ENCODE measurements around the gene SHISAL1.

The SHISAL1 gene

DNA sequence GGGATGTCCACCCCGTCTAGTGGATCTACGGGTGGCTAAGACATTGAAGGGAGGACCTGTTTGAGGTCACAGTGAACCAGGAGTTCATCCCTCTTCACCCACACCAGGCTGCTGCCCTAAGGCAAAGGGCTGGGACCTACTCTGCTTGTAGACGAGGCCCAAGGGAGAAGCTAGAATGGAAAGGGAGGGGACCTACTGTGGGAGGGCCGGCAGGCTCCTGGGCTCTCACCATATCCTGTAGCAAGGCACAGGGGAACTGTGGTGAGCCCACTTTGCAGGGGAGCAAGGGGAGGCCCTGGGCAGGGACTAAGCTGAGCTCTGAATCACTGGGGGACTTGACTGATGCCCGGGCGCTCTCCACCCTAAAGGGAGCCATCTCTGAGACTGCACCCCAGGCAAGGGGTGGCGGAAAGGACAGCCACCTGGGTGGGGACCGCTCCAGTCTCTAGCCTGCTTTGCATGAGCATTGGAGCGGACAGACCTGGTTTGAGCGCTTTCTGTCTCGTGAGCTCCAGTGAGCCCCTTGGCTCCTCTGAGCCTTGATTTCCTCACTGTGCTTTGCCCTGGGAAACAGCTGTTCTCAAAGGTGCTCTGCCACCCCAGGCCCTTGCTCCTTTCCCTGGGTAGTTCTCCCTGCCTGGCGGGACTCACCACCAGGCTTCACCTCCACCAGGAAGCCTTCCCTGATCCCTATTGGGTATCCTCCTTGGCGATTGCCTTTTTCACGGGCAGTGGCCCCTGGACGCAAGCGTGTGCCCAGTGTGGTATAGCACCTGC, 107.8 kb downstream of the SHISAL1 start:
- no peak for DNase-seq

DNA sequence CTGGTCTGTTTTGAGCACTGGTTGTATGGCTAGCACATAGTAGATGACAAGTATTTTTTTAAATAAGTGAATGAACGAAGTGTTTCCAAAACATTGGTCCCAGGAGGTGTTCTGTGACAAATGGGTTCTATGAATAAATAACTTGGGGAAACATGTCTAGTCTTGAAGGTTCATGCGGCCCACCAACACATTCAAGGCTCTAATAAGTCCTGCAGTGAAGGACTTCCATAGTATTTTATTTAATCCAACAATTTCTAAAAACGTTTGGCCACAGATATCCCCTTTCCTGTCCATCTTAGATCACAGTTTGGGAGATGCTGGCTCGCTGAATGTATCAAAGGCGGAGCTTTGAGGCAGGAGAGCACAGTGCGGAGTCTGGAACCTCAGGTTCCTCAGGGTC, 109.5 kb downstream of the SHISAL1 start:
- DNase-seq = no peak

DNA sequence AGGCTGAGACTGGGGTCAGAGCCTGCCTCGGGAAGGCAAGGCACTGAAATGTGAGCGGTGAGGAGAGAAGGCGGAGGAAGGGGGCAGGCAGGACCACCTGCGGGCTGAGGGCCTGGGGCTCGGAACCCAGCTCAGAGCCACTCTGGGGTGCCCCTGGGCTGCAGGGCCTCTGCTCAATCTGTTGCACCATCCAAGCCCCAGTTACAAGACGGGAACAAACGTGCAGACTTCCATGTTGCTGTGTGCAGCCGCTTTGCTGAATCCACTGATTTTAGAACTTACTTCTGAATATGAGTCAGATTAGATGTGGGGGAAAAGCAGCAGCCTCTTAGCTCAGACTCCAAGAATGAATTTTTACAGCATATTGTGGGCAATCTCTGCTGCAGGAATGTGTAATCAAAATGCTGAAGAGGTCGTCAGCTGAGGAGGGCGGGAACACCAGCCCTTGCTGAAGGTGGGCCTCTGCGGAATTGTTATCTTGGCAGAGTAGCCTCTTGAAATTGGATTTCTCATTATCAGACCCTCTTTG, 110.4 kb downstream of the SHISAL1 start:
- no peak for DNase-seq

DNA sequence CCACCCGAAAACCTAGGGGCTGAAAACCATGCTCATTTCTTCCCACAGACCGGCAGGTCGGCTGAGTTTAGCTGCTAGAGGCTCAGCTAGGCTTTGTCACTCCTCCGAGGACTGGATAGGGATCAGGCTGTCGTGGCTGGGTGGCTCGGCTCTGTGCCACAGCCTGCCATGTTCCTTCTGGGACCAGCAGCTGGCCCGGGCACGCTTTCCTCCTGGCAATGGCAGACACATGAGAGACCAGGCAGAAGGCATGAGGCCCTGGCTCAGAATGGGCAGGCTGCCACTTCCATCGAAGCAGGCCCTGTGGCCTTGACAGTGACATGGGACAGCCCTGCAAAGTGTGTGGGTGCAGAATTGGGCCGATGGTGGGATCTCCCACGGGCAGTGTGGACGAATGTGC, 111.1 kb downstream of the SHISAL1 start:
- no peak for DNase-seq

DNA sequence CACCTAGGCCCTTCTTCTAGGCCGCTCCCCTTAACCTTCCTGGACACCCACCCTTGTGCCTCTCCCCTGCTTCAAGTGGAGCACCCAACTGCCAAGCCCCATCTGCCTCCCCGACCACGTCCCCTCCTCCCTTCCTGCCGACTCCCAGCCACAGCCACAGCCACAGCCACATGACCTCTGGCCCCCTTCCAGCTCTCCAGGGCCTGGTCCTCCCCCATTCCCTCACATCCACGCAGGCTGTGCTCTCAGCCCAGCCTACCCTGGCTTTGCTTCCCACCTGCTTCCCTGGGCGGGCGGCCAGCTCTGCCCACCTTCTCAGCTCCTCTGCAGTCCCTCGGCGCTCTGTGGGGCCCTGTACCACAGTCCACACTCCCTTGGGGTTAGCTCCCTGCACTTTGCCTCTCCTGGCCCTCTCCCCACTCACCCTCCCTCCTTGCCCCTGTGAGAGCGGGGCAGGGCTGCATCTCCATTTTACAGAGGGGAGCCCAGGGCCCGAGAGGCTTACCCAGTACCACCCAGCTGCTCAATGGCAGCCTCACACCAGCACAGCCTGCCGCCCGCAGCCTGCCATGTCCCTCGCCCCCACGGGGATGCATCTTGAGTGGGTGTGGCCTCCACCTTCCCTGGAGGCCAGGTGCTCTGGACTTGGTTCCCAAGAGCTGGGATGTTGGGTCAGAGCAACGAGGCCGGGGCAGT, 111.7 kb downstream of the SHISAL1 start:
- no peak for DNase-seq

DNA sequence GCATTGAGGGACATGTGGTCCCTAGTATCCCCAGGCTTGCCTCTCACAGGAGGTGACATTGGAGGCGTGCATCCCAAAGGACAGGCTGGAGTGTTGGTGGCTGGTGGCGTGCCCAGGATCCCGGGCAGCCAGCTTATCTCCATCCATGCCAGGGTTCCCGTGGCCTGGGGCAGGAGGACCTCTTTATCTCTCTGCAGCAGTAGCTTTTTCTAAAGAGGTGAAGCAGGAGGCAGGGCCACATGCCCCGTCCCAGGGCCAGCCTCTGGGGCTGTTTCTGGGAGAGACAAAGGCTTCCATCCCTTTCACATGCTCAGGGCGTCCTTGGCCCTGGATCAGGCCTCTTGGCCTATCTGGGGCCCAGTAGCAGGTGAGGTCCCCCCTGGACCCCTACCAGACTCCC, 112.3 kb downstream of the SHISAL1 start:
- DNase-seq = no peak

DNA sequence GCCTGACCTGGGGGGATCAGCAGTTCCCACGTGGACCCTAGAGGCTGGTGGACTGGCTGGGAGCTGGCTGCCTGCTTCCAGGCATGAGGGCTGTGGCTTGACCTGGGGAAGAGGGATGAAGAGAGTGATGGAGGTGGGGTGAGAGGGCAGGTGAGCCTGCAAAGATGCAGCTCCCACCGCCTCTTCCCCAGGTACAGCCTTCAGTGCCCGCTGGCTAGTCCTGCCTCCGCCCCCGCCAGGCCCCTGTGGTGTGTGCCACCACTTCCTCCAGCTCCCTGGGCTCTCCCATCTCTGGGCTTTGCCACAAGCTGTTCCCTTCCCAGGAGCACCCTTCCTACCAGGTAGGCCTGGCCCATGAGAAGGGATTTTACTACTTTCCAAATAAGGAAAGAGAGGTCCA, 112.9 kb downstream of the SHISAL1 start:
- no peak for DNase-seq

DNA sequence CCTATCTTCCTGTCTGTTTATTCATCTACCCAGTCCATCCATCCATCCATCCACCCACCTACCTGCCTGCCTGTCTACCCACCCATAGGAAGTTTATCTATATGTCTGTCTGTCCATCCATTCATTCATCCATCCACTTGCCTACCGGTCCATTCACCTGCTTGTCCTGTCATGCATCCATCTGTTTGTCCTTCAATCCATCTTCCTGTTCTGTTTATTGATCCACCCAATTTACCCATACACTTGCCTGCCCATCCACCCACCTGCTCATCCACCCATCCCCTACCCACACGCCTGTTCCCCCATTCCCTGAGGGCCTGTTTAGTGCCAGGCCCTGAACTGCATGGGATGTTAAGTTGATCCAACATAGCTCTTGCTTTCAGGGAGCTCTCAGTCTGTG, 113.6 kb downstream of the SHISAL1 start:
- no peak for DNase-seq

DNA sequence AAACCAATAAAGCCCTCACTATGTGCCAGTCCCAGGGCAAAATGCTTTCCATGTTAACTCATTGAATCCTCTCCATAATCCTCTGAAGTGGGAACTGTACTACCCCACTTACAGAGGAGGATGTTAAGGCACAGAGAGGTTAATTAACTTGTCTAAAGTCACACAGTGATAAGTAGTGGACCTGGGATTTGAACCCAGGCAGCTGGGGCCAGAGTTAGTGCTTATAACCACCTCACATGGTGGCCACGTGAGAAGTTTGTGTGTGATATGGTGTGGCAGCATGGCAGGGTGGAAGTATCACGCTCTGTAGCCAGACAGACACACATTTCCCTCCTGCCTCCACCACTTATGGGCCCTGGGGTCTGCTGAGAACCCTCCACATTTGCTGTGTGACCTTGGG, 115.5 kb downstream of the SHISAL1 start:
- no peak for DNase-seq

DNA sequence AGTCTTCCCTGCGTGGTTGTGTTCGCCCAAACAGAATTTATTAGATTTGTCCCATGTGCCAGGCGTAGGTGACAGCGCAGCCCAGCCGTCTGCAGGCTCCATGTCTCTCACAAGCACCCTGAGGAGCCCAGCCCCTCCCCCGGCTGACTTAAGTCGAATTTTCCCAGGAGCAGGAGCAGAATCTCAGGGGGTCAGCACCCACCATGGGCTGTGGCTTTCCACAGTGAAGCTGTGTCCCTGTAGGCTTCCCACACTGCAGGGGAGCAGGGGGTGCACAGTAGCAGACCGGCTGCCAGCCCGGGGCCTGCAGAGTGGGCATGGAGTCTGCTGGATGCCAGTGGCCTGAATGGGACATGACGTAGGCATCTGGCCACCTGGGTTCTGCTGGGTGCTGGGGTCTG, 116.0 kb downstream of the SHISAL1 start:
- no peak for DNase-seq

DNA sequence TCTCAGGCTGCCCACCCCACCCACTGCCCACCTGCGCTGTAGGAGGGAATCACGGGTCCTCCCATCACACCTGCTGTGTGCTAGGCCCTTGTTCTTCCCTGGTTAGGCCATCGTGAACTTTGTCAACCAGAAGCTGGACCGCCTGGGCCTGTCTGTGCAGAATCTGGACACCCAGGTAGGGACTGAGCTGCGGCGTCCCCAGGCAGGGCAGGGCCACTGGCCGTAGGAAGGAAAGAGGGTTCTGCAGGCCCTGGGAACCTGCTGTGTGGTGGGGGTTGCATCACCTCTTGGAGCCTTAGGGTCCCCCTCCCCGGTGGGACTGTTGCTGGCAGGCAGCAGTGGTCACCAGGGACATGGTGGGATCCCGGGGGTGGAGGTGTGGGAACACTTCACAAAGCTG, 116.5 kb downstream of the SHISAL1 start:
- DNase-seq = no peak

DNA sequence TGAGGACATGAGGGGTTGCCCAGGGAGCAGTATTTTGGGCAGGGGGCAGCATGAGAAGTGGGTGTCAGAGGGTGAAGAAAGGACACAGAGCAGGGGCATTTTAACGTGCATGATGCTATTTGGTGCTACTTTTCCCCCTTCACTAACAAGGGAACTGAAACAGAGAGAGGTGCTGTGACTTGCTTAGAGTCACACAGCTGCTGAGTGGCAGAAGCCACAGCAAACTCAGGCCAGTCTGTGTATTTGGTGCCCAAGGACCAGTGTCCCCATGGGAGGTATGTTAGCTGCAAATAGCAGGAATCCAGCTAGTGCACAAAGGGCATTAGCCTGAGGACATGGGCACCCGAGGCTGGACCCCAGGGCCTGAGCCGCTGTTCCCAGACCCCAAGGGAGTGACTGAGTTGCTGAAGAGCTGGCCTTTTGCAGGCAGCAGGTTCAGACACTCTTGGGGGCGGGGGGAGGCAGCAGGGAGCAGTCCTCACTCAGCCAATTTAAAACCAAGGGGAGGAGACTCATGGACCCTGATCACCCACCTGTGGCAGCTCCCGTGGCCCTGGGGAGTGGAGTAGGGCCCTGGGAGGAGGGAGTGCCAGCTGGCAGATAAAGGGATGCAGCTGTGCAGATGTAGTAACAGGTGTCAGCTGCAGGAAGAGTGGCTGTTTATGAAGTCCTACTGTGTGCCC, 117.4 kb downstream of the SHISAL1 start:
- DNase-seq = no peak

DNA sequence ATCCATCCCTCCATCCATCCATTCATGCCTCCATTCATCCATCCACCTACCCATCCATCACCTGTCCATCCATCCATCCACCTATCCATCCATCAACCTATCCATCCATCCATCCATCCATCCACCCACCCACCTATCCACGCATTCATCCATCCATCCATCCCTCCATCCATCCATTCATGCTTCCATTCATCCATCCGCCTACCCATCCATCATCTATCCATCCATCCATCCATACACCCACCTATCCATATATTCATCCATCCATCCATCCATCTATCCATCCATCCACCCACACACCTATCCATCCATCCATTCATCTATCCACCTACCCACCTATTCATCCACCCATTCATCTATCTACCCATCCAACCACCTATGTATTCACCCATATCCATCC, 118.2 kb downstream of the SHISAL1 start:
- no peak for DNase-seq
